ENCODE measurements around the gene FREM3.
"Not testable (repeated sequence)": the region's sequence is repeated elsewhere in the genome, so short reads cannot be mapped to it uniquely, and the experiment has no call there.

The FREM3 gene

DNA sequence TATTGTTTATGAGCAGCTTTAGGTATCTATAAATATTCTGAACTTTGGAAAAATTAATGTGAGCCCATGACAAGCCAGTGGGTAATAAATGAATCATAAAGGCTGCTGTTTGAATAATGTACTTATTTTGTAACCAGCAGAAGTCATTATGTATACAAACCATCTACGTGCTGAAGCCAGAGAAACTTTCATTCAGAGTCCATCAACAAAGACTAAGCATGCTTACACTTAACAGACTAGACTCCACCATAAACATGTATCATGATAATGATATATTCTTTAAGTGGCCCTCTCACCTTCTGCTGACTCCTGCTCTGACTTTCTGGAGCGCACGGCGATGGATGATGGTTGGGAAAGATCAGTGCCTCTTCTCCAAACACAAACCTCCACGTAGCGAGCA is 114.9 kb downstream of the FREM3 start:
- DNase-seq, result no peak

DNA sequence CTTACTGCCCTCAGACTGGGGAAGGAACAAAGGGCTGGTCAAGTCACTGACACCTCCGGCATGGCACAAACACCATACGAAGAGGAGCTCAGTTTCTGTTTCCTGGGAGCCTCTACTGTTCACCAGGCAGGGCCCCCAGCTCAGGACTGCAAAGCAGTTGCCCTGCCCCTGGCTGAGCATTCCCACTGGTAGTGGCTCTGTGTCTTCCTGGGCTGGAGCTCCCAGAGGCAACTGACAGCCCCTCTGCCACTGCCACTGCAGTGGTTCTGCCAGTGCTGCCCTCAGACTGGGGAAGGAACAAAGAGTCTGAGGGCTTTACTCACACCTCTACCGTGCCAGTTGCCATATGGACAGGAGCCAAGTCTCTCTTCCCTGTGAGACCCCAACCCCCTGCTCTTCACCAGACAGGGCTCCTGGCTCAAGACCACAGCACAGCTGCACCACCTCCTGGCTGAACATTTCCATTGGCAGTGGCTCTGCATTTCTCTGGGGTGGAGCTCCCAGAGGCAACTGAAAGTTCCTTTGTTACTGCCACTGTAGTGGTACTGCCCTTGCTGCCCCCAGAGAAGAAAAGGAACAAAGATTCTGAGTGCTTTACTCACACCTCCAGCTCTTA is 119.0 kb downstream of the FREM3 start:
- DNase-seq, result no peak

DNA sequence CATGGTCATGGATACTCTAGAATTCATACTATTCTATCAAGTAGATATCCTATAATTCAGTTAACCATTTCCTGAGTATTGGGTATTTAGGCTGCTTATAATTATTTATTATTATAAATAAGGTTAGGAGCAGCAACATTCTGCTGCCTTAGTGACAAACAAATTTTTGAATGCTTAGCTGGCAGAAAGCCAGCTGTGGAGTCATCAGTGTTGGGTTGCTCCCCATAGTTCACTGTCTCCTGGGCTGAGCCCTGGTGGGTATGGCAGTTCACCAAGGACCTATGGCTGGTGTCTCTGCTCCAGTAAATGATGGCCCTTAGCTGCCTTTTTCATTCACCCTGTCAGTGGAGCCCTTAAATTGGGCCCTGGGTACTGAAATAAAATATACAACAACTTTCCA is 125.1 kb downstream of the FREM3 start:
- peak in 1 of 56 donors; percentile 7 for DNase-seq

DNA sequence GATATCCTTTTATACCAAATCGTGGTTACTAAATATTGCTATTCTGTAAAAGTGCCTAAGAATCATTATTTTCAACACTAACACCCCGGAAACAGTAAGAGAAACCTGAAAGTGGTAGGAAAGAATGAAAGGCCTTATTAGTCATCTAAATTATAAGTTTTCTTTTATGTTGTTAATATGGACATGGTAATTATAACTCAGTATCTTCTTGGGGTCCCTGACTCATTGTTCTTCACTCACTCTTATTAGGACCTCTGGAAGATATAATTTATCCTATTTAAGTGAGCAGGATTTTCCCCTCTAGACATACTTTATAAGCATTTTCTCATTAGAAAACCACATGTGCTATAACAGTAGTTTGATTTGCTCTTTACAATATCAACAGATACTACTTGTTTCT is 136.0 kb downstream of the FREM3 start:
- DNase-seq, result no peak

DNA sequence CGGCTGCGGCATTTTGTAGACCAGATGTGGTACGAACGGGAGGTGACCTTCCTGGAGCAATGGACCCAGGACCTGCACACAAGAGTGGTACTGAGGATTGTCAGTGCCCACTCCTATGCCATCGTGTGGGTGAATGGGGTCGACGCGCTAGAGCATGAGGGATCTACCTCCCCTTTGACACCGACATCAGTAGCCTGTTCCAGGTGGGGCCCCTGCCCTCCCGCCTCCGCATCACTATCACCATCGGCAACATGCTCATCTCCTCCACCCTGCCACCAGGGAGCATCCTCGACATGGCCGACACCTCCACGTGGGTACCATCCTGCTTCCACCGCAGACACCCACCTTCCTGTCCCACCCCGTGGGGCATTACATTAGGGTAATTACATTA is 140.7 kb downstream of the FREM3 start:
- DNase-seq, result no peak

DNA sequence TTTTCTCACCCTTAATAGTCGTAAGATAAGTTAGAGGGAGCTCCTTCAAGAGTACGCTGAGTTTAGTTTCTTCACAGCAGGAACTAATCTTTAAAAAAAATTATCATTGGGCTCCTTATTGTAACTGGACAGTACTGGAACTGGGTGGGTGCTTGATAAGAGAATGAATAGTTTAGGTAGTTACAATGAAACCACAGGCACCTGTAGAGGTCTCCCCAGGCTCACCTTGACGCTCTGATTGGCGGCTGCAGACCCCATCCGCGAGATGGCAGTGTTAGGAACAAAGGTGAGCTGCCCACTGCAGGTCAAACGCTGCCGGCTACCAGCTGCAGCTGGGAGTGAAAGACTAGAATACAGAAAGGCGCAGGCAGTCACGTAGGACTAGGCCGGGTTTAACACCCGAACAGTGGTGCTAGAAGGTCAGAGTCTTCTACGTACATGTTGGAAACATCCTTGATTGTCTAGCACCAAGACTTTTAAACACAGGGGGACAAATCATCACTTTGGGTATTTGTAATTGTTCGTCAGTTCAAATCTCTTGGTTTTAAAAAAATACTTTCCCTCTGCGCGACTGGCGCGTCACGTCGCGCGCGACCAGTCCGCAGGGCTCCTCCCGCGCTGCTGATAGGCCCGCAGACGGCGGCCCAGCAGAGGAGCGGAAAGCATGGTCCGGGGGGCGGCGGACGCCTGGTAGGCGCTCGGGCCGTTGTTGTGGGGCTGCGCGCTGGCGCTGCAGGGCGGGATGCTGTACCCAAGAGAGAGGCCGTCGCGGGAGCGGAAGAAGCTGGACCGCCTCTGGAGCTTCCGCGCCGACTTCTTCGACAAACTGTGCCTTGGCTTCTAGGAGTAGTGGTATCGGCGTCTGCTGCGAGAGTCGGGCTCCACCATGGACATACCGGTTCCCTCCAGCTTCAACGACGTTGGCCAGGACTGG is 141.4 kb downstream of the FREM3 start:
- peak in 39 of 56 donors; percentile 3 to 64 (median 32) for DNase-seq

DNA sequence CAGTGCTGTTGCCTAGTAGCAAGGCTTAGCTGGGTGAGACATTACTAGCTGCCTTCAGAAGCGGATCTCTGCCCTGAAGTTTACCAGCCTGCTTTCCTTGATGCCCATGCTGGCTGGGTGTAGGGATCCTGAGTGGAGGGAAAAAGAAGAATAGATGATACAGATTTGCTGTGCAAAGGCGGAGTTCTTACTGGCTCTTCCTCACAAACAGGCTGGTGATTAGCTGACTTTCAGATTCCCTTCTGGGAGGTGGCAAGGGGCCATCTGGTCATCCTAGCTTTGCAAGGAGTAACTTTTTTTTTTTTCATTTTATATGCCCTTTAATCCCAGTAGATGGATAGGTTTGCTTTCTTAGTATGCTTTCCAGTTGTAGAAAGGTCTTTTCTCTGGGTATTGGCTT is 142.2 kb downstream of the FREM3 start:
- no peak for DNase-seq

DNA sequence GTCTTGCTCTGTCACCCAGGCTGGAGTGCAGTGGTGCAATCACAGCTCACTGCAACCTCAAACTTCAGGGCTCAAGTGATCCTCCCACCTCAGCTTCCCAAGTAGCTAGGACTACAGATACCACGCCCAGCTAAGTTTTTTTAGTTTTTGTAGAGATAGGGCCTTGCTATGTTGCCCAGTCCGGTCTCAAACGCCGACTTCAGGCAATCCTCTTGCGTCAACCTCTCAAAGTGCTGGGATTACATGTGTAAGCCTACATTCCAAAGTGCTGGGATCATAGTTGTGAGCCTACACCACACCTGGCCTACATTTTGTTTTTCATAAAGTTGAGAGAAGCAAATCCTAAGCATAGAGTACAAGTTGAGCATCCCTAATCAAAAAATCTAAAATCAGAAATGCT is 144.8 kb downstream of the FREM3 start:
- DNase-seq, result no peak

DNA sequence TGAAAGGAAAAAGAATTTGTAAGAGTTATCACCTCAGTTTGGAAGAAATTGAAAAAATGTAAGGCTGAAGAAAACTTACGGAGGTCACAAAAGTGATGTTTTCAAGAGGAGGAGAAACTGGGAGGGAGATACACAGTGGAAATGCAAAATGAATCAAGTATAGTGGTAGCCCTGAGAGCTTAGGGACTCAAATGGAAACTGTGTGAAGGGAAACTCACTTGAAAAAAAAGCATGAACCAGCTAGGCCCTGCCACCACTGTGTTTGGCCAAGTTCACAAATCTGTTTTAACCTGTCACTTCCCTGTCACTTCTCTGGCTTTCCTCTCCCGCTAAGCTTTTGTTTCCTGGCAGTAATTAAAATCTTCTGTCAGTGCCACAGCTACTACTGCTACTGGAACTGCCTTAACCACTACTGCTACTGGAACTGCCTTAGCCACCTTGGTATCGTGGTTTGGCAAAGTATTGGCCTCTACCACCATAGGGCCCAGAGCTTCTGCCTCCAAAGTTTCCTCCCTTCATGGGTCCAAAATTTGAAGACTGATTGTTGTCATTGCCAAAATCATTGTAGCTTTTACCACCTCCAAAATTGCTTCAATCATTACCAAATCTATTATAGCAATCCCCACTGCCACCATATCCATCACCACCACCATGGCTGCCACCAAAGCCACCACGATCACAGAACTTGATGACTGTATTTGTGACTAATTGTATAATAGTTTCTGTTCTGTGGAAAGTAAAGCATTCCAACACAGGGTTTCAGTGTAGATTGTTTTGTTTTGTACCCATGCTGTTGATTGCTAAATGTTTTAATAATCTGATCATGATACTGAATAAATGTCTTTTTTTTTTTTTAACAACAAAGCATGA is 145.5 kb downstream of the FREM3 start:
- no peak for DNase-seq

DNA sequence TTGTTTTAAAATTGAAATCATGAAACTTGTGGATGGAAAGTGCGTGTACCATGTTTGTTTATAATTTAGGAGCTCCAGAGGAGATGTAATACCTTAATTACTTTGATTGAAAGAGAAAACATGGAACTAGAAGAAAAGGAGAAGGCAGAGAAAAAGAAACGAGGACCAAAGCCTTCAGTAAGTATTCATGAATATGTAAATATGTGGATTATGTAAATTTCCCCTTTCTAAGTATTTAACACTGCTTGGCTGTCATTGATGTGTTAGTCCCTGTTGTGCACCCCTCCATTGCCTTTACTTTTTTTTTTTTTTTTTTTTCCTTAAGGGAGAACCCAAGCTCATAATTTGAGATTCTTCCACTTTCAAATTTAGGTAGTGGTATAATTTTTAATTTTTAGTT is 150.5 kb downstream of the FREM3 start:
- no peak for DNase-seq

DNA sequence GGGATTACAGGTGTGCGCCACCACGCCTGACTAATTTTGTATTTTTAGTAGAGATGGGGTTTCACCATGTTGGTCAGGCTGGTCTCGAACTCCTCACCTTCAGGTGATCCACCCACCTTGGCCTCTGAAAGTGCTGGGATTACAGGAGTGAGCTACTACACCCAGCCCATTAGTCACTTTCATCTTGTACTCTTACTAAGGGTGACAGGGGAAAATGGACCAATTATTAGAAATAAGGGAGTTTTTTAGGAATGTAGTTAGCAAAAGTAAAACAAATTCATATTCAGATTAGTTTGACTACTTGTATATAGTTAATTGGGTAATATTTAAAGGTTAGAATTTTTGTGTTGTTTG is 160.8 kb downstream of the FREM3 start:
- no peak for DNase-seq

DNA sequence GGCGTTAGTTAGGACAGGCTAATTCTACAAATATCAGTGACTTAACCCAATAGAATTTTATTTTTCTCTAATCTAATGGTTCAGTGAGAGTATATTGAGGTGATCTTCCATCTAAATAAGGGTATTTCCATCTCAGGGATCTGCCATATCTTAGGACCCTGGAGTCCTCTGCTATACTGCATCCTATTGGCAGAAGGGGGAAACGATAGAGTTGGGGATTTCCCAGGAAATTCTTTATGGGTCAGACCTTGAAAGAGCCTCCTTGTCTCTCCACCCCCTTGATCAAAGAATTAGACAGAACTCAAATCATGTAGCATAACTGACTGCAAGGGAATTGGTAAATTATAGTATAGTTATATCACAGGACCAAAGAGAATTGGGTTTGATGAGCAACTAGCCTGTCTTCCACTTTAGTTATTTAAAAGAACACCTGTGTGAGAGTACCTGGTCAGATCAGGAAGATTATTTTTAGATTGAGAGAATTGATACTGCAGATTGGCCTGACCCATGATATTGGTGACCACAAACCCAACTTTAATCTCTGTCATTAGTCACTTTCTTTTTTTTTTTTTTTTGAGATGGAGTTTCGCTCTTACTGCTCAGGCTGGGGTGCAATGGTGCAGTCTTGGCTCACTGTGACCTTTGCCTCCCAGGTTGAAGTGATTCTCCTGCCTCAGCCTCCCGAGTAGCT is 161.4 kb downstream of the FREM3 start:
- no peak for DNase-seq

DNA sequence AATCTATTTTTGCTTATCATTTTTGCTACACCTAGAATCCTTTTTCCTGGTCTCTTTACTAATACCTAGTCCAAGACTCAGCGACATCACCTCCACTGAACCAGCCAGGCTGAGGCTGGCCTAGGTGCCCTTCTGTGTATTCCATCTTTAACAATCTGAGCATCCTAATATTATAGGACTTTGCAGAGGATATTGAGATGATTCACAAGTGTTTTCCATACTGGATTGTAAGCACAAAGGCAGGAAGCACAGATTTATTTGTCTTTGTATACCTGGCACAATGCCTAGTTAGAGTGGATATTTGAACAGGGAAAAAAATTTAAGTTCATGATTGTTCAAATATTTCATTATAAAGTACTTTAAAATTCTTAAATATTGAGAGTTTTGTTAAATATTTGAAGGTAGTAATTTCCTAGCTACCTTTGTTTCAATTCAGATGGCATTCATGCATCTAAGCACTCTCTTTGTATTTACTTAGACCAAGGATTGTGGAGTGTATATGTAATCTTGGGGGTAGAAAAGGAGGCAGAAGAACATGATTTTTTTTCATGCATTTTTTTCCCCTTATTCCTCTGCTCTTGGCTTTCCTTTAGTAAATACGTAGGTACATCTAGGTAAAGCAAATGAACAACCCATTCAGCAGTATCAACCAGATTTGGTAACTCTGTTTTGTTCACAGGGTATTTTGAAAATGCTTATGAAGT is 168.5 kb downstream of the FREM3 start:
- DNase-seq, result no peak

DNA sequence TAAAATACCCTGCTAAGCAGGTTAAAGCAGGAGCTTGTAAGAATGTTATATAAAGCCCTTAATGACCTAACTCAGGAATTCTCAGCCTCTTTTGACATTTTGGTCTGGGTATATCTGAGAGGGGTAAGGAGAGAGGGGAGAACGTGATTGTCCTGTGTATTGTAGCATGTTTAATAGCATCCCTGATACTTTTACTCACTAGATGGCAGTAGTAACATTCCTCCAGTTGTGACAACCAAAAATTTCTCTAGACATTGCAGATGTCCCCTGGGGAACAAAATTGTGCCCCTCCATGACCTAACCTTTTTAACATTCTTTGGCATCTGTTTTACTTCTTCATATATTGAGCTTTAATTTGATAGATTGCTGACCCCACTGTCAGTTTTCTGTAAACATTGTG is 169.1 kb downstream of the FREM3 start:
- DNase-seq, result no peak

DNA sequence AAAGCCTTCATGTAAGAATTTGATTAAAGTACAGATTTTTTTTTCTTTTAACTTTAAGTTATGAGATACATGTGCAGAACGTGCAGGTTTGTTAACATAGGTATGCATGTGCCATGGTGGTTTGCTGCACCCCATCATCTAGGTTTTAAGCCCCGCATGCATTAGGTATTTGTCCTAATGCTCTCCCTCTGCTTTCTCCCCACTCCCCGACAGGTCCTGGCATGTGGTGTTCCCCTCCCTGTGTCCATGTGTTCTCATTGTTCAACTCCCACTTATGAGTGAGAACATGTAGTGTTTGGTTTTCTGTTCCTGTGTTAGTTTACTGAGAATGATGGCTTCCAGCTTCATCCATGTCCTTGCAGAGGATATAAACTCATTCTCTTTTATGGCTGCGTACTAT is 172.4 kb downstream of the FREM3 start:
- DNase-seq, result not testable (repeated sequence)
